Lower lobe of right lung (tissue), 2 donors: ENCODE results near the gene ROBO2. TPM values are rescaled to one million over a fixed set of nuclear protein-coding genes. Genes with fewer than 3 reads are reported as not detected.

Experiments
- ATAC-seq, 2 donors: fragments of 200-7000 bp; cut with Tn5 transposase; one replicate each; pipeline ENCODE4 v1.9.1; 2020 to 2022; ENCODE audit warnings: mild to moderate bottlenecking in 2 of 2, moderate library complexity in 2 of 2
- DNase-seq: peaks from one replicate; pipeline ENCODE4 v3.0.0-alpha.2; 2020
- H3K27ac ChIP-seq: fragments of 200-600 bp; one replicate; pipeline ENCODE4 v1.8.0; 2022
- H3K27me3 ChIP-seq: fragments of 200-600 bp; one replicate; pipeline ENCODE4 v1.8.0; 2022; ENCODE audit warnings: low read depth
- H3K36me3 ChIP-seq: fragments of 200-600 bp; one replicate; pipeline ENCODE4 v1.8.0; 2022; ENCODE audit warnings: mild to moderate bottlenecking
- H3K4me1 ChIP-seq: fragments of 200-600 bp; one replicate; pipeline ENCODE4 v1.8.0; 2022
- H3K4me3 ChIP-seq: fragments of 200-600 bp; one replicate; pipeline ENCODE4 v1.8.0; 2022; ENCODE audit warnings: mild to moderate bottlenecking
- H3K9me3 ChIP-seq: fragments of 200-600 bp; one replicate; pipeline ENCODE4 v1.8.0; 2022
- CTCF ChIP-seq: fragments of 200-600 bp; IDR thresholded peaks from one replicate; pipeline ENCODE4 v1.8.0; 2022; ENCODE audit warnings: antibody characterized with exemption, mild to moderate bottlenecking
- intact Hi-C: fragments of 100-400 bp; cut with DNase I; formaldehyde crosslinking; loops from one replicate; pipeline ENCODE4 v1.11.0; 2022
- total RNA-seq: library from RNA; stranded (reverse); fragmentation: NEBNext Ultra II Directional; extraction: Animal tissue kit (Norgen Biotek cat#: 25700); gene quantifications from one replicate; pipeline ENCODE4 v1.2.1, GENCODE V29; 2021
- donor health status: DM: no; HTN: yes; CAD: no; lungs with severe emphysema.

ROBO2 gene
- total RNA-seq, 1 donor from 2014 or later = 11.8 TPM

- intact Hi-C loops = loop anchor here (5.0 kb wide), 1 partner anchor 219 kb away; no protein-coding TSS in a partner anchor
- peak overlapping the region; percentile 54 for H3K4me3 ChIP-seq
- peaks cover 23% of the 10 kb centered on the region for H3K27me3 ChIP-seq
- ATAC-seq (peak; percentile 90), DNase-seq (peak; percentile 64)
- no peaks in the 10 kb centered on the region for H3K36me3 ChIP-seq
- no peak overlapping the region for H3K27ac ChIP-seq
- TF ChIP-seq CTCF = peak; percentile 58
- H3K9me3 ChIP-seq = no peaks in the 10 kb centered on the region
- peaks cover 5% of the 10 kb centered on the region for H3K4me1 ChIP-seq
Observed at GRCh38 chr3:77038468-77038929, 1.4 kb upstream of the ROBO2 start.

GRCh38 chr3:77038930-77039605, 831 bp upstream of the ROBO2 start:
- Histone ChIP-seq H3K4me1 (peaks cover 5% of the 10 kb centered on the region), H3K36me3 (no peaks in the 10 kb centered on the region), H3K27me3 (peaks cover 23% of the 10 kb centered on the region), H3K4me3 (peak overlapping the region; percentile 54), H3K27ac (no peak overlapping the region), H3K9me3 (no peaks in the 10 kb centered on the region)
- TF ChIP-seq CTCF = no peak
- ATAC-seq (peak; percentile 56 to 62), DNase-seq (no peak)
- intact Hi-C loops = loop anchor here (5.0 kb wide), 1 partner anchor 218 kb away; no protein-coding TSS in a partner anchor

- Histone ChIP-seq H3K9me3 (no peaks in the 10 kb centered on the region), H3K27me3 (peaks cover 23% of the 10 kb centered on the region), H3K36me3 (no peaks in the 10 kb centered on the region), H3K4me1 (peaks cover 5% of the 10 kb centered on the region), H3K4me3 (peak overlapping the region; percentile 54), H3K27ac (no peak overlapping the region)
- ATAC-seq (no peak), DNase-seq (no peak)
- intact Hi-C loops = no loop called here
- no peak for TF ChIP-seq CTCF
Observed at GRCh38 chr3:77040216-77040615, 317 bp downstream of the ROBO2 start.

- Histone ChIP-seq H3K27ac (no peak overlapping the region), H3K4me1 (peaks cover 5% of the 10 kb centered on the region), H3K4me3 (peak overlapping the region; percentile 54), H3K27me3 (peaks cover 23% of the 10 kb centered on the region), H3K9me3 (no peaks in the 10 kb centered on the region), H3K36me3 (no peaks in the 10 kb centered on the region)
- no peak for TF ChIP-seq CTCF
- no peak for ATAC-seq
- DNase-seq = no peak
- intact Hi-C loops = no loop called here
Observed at GRCh38 chr3:77040926-77041722, 1.2 kb downstream of the ROBO2 start.

GRCh38 chr3:77041811-77042210, 1.9 kb downstream of the ROBO2 start:
- H3K9me3 ChIP-seq = no peaks in the 10 kb centered on the region
- H3K4me3 ChIP-seq = peak overlapping the region; percentile 54
- H3K27me3 ChIP-seq = peaks cover 23% of the 10 kb centered on the region
- peaks cover 5% of the 10 kb centered on the region for H3K4me1 ChIP-seq
- intact Hi-C loops = no loop called here
- DNase-seq (no peak), ATAC-seq (no peak)
- no peak for TF ChIP-seq CTCF
- H3K36me3 ChIP-seq = no peaks in the 10 kb centered on the region
- no peak overlapping the region for H3K27ac ChIP-seq
